Mammary epithelial cell (primary cell): ENCODE data around the gene HSPA2.

Experiments
- CTCF ChIP-seq, 2 donors: IDR thresholded peaks in 1 of 2; conservative IDR thresholded peaks in 1 of 2; 2 replicates each; pipeline ENCODE4 v1.5.1; 2011 to 2012; ENCODE audit warnings: inconsistent platforms in 2 of 2, low read length in 2 of 2, mild to moderate bottlenecking in 2 of 2, control low read depth in 1 of 2, low read depth in 1 of 2; ENCODE audit not compliant: insufficient read depth in 1 of 2; ENCODE audit errors: extremely low read depth in 1 of 2
- EZH2 ChIP-seq: IDR thresholded peaks from 2 replicates; pipeline ENCODE4 v1.6.1; 2012; ENCODE audit warnings: low read length, inconsistent platforms, borderline replicate concordance

GRCh38 chr14:64491637-64492036 is 48.9 kb upstream of the HSPA2 start:
- no peak for TF ChIP-seq EZH2
- no peak for TF ChIP-seq CTCF (conservative IDR thresholded peaks at IDR 0.05 in 1 of 2, IDR thresholded peaks at IDR 0.05 in 1 of 2; ENCODE audit: extremely low read depth in 1 of 2, insufficient read depth in 1 of 2, low read depth in 1 of 2, low read length in 2 of 2)
